ACC112 (cell line): Measurements from ENCODE around the gene OCA2.
"Not testable (repeated sequence)": the region's sequence is repeated elsewhere in the genome, so short reads cannot be mapped to it uniquely, and the experiment has no call there.

Experiments
- H2AFZ ChIP-seq: fragments of 200-600 bp; sonication (generic); one replicate; pipeline ENCODE4 v1.6.0; 2017; ENCODE audit warnings: antibody characterized with exemption, low read length; ENCODE audit not compliant: unreplicated experiment
- H3K27ac ChIP-seq: fragments of 200-600 bp; sonication (generic); 2 replicates; pipeline ENCODE4 v1.5.1; 2014; ENCODE audit warnings: low read depth, mild to moderate bottlenecking, antibody characterized with exemption, low read length, moderate library complexity
- H3K27me3 ChIP-seq: fragments of 200-600 bp; sonication (generic); 2 replicates; pipeline ENCODE4 v1.6.1; 2014; ENCODE audit warnings: mild to moderate bottlenecking, antibody characterized with exemption, low read length, moderate library complexity, mixed read lengths; ENCODE audit not compliant: insufficient read depth
- H3K36me3 ChIP-seq: fragments of 200-600 bp; sonication (generic); 2 replicates; pipeline ENCODE4 v1.6.1; 2016; ENCODE audit warnings: mild to moderate bottlenecking, antibody characterized with exemption, low read length, moderate library complexity, mixed read lengths; ENCODE audit not compliant: insufficient read depth
- H3K4me1 ChIP-seq: fragments of 200-600 bp; sonication (generic); one replicate; pipeline ENCODE4 v1.6.1; 2016; ENCODE audit warnings: low read length, mixed read lengths; ENCODE audit not compliant: insufficient read depth, unreplicated experiment, control insufficient read depth
- H3K4me3 ChIP-seq: fragments of 200-600 bp; sonication (generic); 2 replicates; pipeline ENCODE4 v1.5.1; 2014; ENCODE audit warnings: mild to moderate bottlenecking, low read depth, low read length
- H3K79me2 ChIP-seq: fragments of 200-600 bp; sonication (generic); one replicate; pipeline ENCODE4 v1.6.0; 2016; ENCODE audit warnings: low read length; ENCODE audit not compliant: control insufficient read depth, unreplicated experiment, insufficient read depth

OCA2 gene

DNA sequence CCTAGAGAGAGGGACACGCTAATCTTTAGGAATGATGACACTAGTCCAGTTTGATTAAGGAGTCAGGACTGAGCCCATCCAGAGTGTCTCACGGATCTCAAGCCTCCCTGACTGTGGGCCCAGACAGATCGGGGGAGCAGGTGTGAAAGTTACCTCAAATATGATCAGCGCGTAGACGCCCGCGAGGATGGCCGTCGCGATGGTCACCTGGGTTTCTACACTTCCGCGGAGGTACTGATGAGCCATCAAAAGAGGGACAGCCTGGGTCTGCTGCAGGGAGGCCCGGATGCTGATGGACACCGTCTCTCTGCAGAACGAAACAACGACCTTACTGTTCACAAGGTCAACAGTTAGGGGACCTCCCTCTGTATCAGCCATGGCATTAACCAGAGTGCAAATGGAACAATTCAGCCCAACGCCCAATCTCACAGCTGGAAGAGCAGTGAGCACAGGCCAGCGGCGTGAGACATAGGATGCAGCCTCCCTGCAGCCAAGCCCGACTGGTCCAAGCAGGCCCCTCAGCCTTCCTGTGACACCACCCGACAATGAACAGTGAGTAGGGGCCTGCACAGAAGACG lies 84.4 kb downstream of the OCA2 start:
- no peak overlapping the region for H3K4me3 ChIP-seq
- H3K36me3 ChIP-seq = no peaks in the 10 kb centered on the region
- no peaks in the 10 kb centered on the region for H3K79me2 ChIP-seq

DNA sequence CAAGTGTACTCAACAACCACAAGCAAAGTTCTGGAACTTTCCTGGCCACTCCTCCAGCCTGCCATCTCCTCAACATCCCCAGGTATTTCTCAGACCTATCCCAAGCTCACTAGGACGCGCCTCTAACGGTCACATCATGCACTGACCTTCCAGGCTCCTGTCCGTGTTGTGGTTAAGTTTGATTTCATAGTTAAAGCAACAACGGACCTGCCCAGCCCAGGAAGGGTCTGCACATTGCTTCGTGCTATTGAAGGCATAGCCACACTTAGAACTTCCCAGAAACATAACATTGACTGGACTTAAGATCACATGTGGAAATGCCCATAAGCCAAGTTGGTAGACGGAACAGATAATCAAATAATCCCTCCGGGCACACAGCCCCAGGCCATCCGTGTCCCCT lies 85.1 kb downstream of the OCA2 start:
- Histone ChIP-seq H3K27ac (no peak overlapping the region), H3K79me2 (no peaks in the 10 kb centered on the region), H3K4me3 (no peak overlapping the region), H3K27me3 (no peaks in the 10 kb centered on the region), H3K4me1 (no peaks in the 10 kb centered on the region), H2AFZ (no peak overlapping the region), H3K36me3 (no peaks in the 10 kb centered on the region)

More for the DNA sequence above, 84.4 kb downstream of the OCA2 start:
- no peak overlapping the region for H3K27ac ChIP-seq
- H2AFZ ChIP-seq = no peak overlapping the region
- H3K27me3 ChIP-seq = no peaks in the 10 kb centered on the region
- no peaks in the 10 kb centered on the region for H3K4me1 ChIP-seq

DNA sequence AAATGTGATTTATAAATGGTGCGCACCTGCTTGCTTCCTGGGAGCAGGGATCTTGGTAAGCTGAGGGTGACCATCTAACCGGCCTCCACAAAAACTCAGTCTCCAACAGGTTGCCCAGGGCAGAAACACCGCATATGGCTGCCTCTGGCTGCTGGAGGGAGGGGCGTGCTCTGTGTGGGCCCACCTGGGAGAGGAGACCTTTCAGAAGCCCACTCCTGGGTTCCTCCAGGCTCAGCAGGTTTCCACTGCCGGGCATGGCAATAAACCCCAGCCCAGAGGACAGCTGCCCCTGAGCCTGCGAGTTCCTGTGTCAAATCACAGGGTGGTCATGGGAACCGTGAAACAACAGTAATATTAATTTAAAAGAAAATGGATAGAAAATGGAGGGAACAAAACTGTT lies 85.6 kb downstream of the OCA2 start:
- Histone ChIP-seq H3K27ac (no peak overlapping the region), H3K36me3 (no peaks in the 10 kb centered on the region), H3K27me3 (no peaks in the 10 kb centered on the region), H2AFZ (no peak overlapping the region), H3K4me1 (no peaks in the 10 kb centered on the region), H3K79me2 (no peaks in the 10 kb centered on the region), H3K4me3 (no peak overlapping the region)

GRCh38 chr15:28012231-28012630 lies 86.9 kb downstream of the OCA2 start:
- Histone ChIP-seq H3K4me3 (no peak overlapping the region), H3K36me3 (no peaks in the 10 kb centered on the region), H3K4me1 (no peaks in the 10 kb centered on the region), H3K27ac (no peak overlapping the region), H3K79me2 (no peaks in the 10 kb centered on the region), H3K27me3 (no peaks in the 10 kb centered on the region), H2AFZ (no peak overlapping the region)

DNA sequence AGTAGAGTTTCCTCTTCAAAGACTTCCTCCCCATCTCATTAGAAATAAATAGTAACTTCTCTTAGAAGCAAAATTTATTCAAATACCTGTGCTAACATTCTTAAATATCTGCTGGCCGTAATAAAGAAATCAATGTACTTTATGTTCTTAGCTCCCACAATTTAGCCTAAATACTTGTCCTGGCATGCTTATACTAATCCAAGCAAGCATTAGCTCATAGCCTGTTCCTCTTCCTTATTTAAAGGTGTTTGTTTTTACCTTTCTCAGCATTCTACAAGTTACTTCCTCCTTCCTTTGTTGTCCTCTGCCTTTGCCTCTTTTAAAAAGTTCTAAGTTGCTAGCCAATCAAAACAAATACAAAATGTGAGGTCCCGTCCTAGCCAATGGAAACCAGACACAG lies 90.9 kb downstream of the OCA2 start:
- not testable (repeated sequence) for H3K4me1 ChIP-seq, H3K27me3 ChIP-seq, H2AFZ ChIP-seq, H3K27ac ChIP-seq, H3K4me3 ChIP-seq, H3K79me2 ChIP-seq, H3K36me3 ChIP-seq

GRCh38 chr15:28006116-28006905 lies 92.8 kb downstream of the OCA2 start:
- Histone ChIP-seq H2AFZ (no peak overlapping the region), H3K27ac (no peak overlapping the region), H3K4me1 (no peaks in the 10 kb centered on the region), H3K36me3 (no peaks in the 10 kb centered on the region), H3K79me2 (no peaks in the 10 kb centered on the region), H3K27me3 (no peaks in the 10 kb centered on the region), H3K4me3 (no peak overlapping the region)

DNA sequence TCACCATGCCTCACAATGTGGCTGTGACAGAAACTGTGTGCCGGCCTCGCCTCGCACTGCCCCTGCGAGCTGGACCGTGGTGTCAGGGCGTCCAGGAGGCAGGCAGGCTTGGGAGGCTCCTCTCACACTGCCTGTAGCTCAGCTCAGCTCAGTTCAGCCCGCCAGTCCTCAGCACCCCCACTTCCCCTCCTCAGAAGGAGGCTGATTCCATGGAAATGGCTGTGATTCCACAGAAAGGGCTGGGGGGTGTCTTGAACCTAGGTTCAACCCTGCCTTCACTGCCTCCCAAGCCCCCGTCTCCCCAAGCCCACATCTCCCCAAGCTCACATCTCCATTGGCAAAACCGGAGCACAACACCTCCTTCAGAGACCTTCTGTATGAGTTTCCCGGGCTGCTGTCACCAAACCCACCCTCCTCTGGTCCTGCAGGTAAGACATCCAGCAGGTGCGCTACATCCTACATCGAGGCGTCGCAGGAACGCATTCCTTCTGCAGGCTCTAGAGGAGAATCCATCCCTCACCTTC lies 94.0 kb downstream of the OCA2 start:
- no peaks in the 10 kb centered on the region for H3K36me3 ChIP-seq
- no peak overlapping the region for H3K4me3 ChIP-seq
- H3K27ac ChIP-seq = no peak overlapping the region
- H2AFZ ChIP-seq = no peak overlapping the region
- H3K79me2 ChIP-seq = no peaks in the 10 kb centered on the region
- H3K4me1 ChIP-seq = no peaks in the 10 kb centered on the region
- H3K27me3 ChIP-seq = no peaks in the 10 kb centered on the region

GRCh38 chr15:28004143-28005003 lies 94.7 kb downstream of the OCA2 start:
- Histone ChIP-seq H3K27ac (no peak overlapping the region), H3K4me1 (no peaks in the 10 kb centered on the region), H3K79me2 (no peaks in the 10 kb centered on the region), H3K27me3 (no peaks in the 10 kb centered on the region), H3K36me3 (no peaks in the 10 kb centered on the region), H2AFZ (no peak overlapping the region), H3K4me3 (no peak overlapping the region)

DNA sequence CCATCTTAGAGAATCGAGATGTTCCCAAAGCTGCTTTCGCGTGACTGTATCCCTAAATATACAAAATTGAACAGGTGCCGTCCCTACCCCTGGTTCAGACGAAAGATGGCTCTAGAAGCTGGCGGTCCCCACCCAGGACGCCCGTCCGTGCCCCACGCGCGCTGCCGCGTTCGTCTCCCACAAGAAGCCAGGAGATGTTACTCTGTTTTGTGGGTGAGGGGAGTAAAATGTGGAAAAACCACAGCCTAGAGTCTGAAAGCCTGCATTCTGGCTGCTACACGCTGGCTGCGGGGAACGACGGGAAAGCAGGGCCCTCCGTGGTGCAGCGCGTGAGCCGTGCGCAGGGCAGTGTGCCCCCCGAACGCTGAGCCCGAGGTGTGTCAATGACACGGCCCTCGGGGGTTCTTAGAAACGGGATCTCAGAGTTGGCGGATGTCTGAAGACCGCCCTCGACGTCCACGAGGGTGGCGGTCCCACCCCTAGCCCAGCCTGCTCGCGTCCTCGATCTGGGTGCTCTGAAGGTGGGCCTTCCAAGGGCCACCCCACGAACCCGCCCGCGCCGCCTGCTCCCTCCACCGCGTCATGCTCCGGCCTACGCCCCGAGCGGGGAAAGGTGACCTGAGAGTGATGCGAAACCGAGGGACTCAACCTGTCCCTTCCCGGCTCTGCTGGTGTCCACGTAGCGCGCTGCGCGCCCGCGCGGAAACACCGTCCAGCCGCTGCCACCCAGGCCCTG lies 95.6 kb downstream of the OCA2 start:
- no peaks in the 10 kb centered on the region for H3K36me3 ChIP-seq
- H3K27me3 ChIP-seq = no peaks in the 10 kb centered on the region
- no peaks in the 10 kb centered on the region for H3K4me1 ChIP-seq
- no peak overlapping the region for H3K27ac ChIP-seq
- no peaks in the 10 kb centered on the region for H3K79me2 ChIP-seq
- H2AFZ ChIP-seq = no peak overlapping the region
- H3K4me3 ChIP-seq = no peak overlapping the region

GRCh38 chr15:28002867-28003266 lies 96.2 kb downstream of the OCA2 start:
- no peaks in the 10 kb centered on the region for H3K36me3 ChIP-seq
- H3K4me1 ChIP-seq = no peaks in the 10 kb centered on the region
- H3K27me3 ChIP-seq = no peaks in the 10 kb centered on the region
- no peak overlapping the region for H2AFZ ChIP-seq
- H3K79me2 ChIP-seq = no peaks in the 10 kb centered on the region
- no peak overlapping the region for H3K4me3 ChIP-seq
- H3K27ac ChIP-seq = no peak overlapping the region
